GM21528 (cell line): Measurements from ENCODE around the gene POLR1H.

Source experiments
- ATAC-seq: cut with Tn5 transposase; IDR thresholded peaks from one replicate; pipeline ENCODE4 v1.9.1; 2021; ENCODE audit warnings: mild to moderate bottlenecking, moderate library complexity; ENCODE audit not compliant: unreplicated experiment, low FRiP score

POLR1H gene

DNA sequence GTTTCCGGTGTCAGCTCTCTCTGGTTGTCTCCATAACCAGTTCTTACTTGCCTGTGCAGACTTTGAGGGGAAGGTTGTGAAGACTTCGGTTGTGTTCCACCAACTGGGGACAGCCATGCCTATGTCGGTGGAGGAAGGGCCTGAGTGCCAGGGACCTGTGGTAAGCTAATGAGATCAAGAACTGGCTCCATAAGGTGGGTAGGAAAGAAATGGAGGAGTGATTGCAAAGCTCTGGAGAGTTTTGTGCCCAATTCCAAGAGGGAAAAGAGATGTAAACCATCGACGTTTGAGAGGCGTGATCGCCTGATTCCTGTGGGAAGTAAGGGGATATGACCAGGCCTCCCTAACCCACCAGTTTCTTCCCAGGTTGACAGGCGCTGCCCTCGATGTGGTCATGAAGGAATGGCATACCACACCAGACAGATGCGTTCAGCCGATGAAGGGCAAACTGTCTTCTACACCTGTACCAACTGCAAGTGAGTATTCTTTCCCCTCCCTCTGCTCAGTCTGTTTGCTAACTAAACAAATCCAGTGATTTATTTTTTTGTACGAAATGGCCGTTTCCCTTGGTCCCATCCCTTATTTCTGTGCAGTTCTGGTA is 893 bp downstream of the POLR1H start:
- ATAC-seq, result peak; percentile 18

DNA sequence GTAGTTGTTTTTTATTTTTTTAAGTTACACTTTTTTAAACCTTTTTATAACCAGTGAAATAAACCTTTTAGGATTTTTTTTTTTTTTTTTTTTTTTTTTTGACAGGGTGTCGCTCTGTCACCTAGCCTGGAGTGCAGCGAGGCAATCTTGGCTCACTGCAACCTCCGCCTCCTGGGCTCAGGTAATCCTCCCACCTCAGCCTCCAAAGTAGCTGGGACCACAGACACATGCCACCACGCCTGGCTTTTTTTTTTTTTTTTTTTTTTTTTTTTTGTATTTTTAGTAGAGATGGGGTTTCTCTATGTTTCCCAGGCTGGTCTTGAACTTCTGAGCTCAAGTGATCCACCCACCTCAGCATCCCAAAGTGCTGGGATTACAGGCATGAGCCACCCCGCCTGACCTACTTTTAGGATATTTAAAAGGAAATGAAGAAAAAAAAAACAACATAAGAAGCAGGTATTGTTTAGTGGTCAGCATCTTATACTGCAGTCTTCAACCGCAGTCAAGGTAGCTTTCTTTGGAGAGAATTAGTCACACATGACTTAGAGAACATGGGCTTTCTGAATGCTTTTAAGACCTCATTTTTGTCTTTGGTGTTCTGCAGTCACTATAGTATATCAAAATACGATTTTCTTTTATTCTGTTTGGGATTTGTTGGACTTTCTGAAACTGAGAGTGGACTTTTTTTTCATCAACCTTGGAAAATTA is 1.6 kb downstream of the POLR1H start:
- no peak for ATAC-seq

DNA sequence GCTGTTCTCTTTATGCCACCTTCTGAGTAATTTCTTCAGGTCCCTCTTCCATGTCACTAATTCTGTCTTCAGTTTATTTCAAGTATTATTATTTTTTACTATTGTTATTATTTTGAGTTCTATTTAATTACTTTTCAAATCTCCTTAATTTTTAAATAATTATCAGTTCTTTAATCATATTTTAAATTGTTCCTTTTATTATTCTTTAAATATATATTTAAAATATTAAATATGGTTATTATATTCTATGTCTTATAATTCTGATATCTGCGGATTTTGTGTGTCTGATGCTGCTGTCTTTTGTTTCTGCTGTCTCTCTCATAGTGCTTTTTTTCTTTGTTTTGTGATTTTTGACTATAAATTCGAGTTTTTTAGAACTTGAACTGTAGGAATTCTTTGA is 2.2 kb downstream of the POLR1H start:
- no peak for ATAC-seq

GRCh38 chr6:30066082-30066481 is 5.0 kb downstream of the POLR1H start:
- ATAC-seq, result peak; percentile 1

DNA sequence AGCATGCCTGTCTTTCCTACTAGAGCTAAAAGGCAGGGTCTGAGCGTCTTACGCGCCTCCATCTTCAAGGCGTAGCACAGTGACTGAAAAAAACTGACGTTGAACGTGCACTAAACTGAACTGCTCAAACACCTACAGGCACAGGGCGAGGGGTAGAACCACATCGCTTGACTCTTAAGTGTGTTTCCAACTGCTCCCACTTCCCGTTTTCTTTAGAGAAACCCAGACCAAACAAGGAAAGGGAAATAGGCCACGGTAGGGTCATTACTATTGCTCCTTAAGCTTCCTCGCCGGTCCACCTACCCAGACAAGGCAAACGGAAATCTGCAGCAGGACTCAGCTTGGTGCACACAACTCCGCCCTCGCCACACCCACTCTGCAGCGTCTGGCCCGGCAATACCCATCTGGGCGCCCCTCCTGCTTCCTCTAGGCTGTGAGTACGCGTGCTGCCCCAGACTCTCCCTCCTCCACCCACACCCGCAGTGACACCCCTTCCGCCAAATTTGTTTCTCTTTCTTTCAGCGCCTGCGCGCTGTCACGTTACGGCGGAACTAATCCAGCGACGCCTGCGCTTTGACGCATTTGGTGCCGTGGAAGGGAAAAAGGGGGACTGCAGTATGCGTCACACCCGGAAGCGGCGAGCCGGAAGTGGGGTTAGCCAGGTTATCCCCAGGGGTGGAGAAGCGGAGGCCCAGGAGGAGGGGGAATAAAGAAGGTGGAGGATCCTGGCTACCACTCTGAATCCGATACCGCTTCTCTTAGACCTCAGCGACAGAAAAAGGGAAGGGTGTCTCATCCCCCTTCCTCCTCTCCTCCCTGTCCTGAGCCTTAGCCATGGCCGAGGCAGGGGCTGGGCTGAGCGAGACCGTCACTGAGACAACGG is 5.8 kb downstream of the POLR1H start, which contains the start of gene PPP1R11:
Gene PPP1R11 (plus strand): TSS at position 622 of the 883 bp plus-strand sequence. CDS start 213 bp downstream, at position 835.
- peak; percentile 93 for ATAC-seq

DNA sequence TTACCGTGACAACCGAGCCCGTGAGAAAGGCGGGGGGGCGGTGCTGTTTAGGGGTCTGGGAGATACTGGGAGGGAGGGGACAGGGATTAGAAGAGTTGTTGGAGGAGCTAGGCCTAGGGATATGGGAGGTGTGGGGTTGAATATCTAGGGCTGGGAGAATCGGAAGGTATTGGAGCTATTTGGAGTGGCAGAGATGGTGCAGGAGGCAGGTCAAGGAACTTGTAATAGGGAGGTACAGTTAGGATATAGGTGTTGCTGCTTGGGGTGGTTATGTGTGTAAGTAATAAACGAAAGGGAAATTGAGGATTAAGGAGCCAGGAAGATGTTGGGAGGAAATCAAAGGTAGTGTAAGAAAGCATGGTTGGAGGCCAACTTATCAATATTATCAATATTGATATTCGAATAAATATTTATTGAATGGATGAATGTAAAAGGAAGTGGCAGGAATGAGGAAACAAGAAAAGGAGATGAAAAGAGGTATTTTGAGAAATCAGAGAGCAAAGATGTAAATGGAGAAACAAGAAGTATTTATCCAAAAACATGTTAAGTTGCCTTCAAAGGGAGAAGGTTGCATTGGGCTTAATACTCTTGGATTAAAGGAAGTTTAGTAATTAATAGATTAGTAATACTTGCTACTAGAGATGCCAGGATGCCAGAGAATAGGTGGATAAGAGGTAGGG is 6.5 kb downstream of the POLR1H start:
- no peak for ATAC-seq

GRCh38 chr6:30071081-30071818 is 10.2 kb downstream of the POLR1H start:
- ATAC-seq, result no peak

DNA sequence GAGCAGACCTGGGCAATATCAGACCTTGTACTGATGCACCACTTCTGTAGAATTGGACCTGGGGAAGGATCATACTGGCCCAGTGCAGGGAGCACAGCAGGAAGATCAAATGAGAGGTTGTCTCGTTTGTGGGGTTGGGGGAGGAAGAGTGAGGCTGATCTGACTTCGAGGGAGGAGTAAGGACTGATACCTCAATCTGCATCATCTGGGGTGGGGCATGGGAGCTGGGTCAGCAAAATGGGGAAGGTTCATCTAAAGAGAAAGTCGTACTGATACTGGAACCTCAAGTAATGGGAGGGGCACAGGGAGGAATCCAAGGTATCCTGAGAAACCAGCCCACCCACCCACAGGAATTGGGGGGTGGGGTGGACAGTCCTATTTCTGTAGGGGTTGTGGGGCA is 10.8 kb downstream of the POLR1H start:
- ATAC-seq, result no peak

DNA sequence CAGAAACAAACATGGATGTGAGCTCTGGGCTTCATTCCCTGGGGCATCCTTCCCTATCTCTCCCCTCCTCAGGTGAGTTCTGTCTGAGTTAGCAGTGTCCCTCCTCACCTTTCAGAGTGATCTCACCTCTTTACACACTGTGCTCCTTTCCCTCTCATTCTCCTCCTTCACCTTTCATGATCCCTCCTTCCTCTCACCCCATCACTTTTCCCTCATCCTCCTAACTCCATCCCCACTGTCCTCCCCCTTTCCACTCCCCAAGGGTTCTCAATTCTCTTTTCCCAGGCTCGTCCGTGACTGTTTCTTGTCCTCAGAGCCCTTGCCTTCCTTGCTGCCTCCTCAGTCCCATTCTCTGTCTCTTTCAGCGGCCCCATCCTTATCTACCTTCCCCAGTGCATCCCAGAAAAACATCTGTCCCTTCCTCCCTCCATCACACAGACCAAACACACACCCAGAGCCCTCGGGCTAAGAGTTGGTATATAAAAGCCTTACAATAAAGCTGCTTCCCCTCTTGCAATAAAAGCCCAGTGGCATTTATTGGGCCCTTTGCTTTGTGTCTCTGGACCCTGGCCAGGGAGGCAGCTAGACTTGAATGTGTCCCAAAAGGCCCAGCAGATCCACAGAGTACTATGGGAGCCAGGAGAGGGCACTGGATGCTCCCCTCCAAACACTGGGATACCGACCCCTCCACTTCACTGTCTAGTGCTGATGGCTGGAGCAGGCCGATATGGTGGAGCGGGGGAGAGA is 12.6 kb downstream of the POLR1H start:
- no peak for ATAC-seq

GRCh38 chr6:30074331-30075093 is 13.4 kb downstream of the POLR1H start:
- no peak for ATAC-seq

- no peak for ATAC-seq
Measured at GRCh38 chr6:30075094-30075789, 14.2 kb downstream of the POLR1H start, which contains the start of gene RNF39. TSS of gene RNF39 (minus strand) at chr6:30075769. CDS start at chr6:30075585, 184 bp downstream.

- no peak for ATAC-seq
Measured at GRCh38 chr6:30075790-30076732, 15.0 kb downstream of the POLR1H start.

- ATAC-seq, result no peak
Measured at GRCh38 chr6:30077218-30077617, 16.2 kb downstream of the POLR1H start.

DNA sequence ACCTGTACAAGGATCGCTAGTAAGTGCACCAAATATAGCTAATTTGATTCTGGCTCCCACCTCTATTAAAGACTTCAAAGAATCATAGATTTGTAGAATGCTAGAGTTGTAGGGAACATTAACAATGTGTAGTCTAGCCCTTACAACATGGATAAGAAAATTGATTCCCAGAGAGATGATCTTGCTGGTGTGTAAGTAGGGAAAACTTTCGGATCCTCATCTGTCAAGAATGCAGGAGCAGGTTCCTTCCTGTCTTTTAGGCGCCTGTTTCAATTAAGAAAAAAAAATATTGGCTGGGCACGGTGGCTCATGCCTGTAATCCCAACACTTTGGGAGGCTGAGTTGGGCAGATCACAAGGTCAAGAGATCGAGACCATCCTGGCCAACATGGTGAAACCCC is 26.8 kb downstream of the POLR1H start:
- ATAC-seq, result no peak

- no peak for ATAC-seq
Measured at GRCh38 chr6:30091577-30092381, 30.7 kb downstream of the POLR1H start.
